Psoas muscle (tissue), 8 donors: ENCODE results near the gene FBXO10. TPM values are rescaled to one million over a fixed set of nuclear protein-coding genes. Genes with fewer than 3 reads are reported as not detected.

ENCODE experiments used
- ATAC-seq, 4 donors: fragments of 200-7000 bp; cut with Tn5 transposase; one replicate each; pipeline ENCODE4 v1.9.1; 2020; ENCODE audit warnings: moderate library complexity in 3 of 4, mild to moderate bottlenecking in 2 of 4
- DNase-seq, 2 donors: peaks; one replicate each; pipeline ENCODE4 v3.0.0-alpha.2; 2020
- H3K27ac ChIP-seq: fragments of 200-600 bp; one replicate; pipeline ENCODE4 v1.8.0; 2022
- H3K27me3 ChIP-seq, 3 donors: fragments of 200-600 bp in 1 of 3; one replicate each; pipeline versions ENCODE4 v1.6.1 to v1.8.0; 2013 to 2022; ENCODE audit warnings: low read length in 2 of 3, mild to moderate bottlenecking in 2 of 3, moderate library complexity in 1 of 3; ENCODE audit not compliant: insufficient read depth in 3 of 3
- H3K36me3 ChIP-seq, 2 donors: fragments of 200-600 bp in 1 of 2; one replicate each; pipeline versions ENCODE4 v1.6.1 to v1.8.0; 2013 to 2022; ENCODE audit warnings: low read depth in 1 of 2, mild to moderate bottlenecking in 1 of 2, moderate library complexity in 1 of 2; ENCODE audit not compliant: insufficient read depth in 1 of 2
- H3K4me1 ChIP-seq: fragments of 200-600 bp; one replicate; pipeline ENCODE4 v1.8.0; 2022
- H3K4me3 ChIP-seq: fragments of 200-600 bp; one replicate; pipeline ENCODE4 v1.8.0; 2022; ENCODE audit warnings: mild to moderate bottlenecking
- H3K9me3 ChIP-seq: fragments of 200-600 bp; one replicate; pipeline ENCODE4 v1.8.0; 2022
- CTCF ChIP-seq: fragments of 200-600 bp; IDR thresholded peaks from one replicate; pipeline ENCODE4 v1.8.0; 2022; ENCODE audit warnings: antibody characterized with exemption
- WGBS, 3 donors: extraction: QIAGEN DNeasy Blood & Tissue Kit; methylation state at CpG; one replicate each; pipeline versions ENCODE4 v1.1.6 to v1.1.7; 2013; 5-methylcytosine and 5-hydroxymethylcytosine counted together
- intact Hi-C, 2 donors: fragments of 100-400 bp; cut with DNase I; formaldehyde crosslinking; loops; one replicate each; pipeline versions ENCODE4 v1.11.0 to v1.14.2; 2022
- polyA plus RNA-seq, 3 donors: library from polyadenylated mRNA; stranded (reverse); fragments of 200-250 nt; gene quantifications; one replicate each; pipeline ENCODE4 v1.2.3, GENCODE V29; 2013
- total RNA-seq, 4 donors: library from RNA; stranded (reverse); fragmentation: NEBNext Ultra II Directional in 2 of 4; extraction: Animal tissue kit (Norgen Biotek cat#: 25700) in 2 of 4; gene quantifications; one replicate each; pipeline versions ENCODE4 v1.2.1 to v1.2.4, GENCODE V29; 2021 to 2023
- donor health status: healthy with polysubstance abuse.
- donor health status: DM: no; HTN: no; CAD: no; lungs with moderate emphysema.
- donor health status: Bipolar disorder and iron deficiency.
- donor health status: healthy.
- donor health status: DM: yes; HTN: yes; CAD: no.
- donor health status: DM: no; HTN: no; CAD: no.
- donor health status: DM: no; HTN: no; CAD: no.
- donor health status: DM: yes; HTN: yes; CAD: no.

Gene FBXO10
- total and polyA plus RNA-seq, 7 donors, result 12.1 to 90.4 (median 31.7) TPM

GRCh38 chr9:37592108-37592951 lies 16.1 kb upstream of the FBXO10 start, which contains the start of gene TOMM5:
Gene TOMM5 (minus strand): TSS chr9:37592597. CDS start chr9:37592532, 65 bp downstream.
- ATAC-seq, result peak; percentile 96 to 100 (median 98)
- no peaks in the 10 kb centered on the region for H3K9me3 ChIP-seq
- no peak for TF ChIP-seq CTCF
- WGBS, 3 donors, result 0 to 1% (median 1%) methylated on average over 69 to 72 of the region's 72 CpGs
- intact Hi-C loops, result loop anchor here in 1 of 2 donors (2.0 to 10.0 kb wide), 4 partner anchors 16 to 312 kb away; partner anchors contain the start of genes DCAF10, FBXO10 and SLC25A51
- peak within 1 kb of the TSS; percentile 95 for H3K4me3 ChIP-seq
- H3K36me3 ChIP-seq, result peaks cover 0 to 27% of the 10 kb centered on the region in 2 donors
- peak; percentile 94 to 97 for DNase-seq
- H3K27me3 ChIP-seq, result no peaks in the 10 kb centered on the region
- peak within 1 kb of the TSS; percentile 92 for H3K27ac ChIP-seq
- H3K4me1 ChIP-seq, result peaks cover 24% of the 10 kb centered on the region

GRCh38 chr9:37587521-37587920 lies 11.3 kb upstream of the FBXO10 start:
- H3K36me3 ChIP-seq, result peaks cover 12 to 71% of the 10 kb centered on the region in 2 donors
- intact Hi-C loops, result loop anchor here in 1 of 2 donors (10.0 kb wide), 1 partner anchor 197 kb away; the partner anchor contains the start of gene EXOSC3
- H3K4me3 ChIP-seq, result no peak overlapping the region
- WGBS, 3 donors, result 74 to 95% (median 89%) methylated on average over 4 of the region's 4 CpGs
- peaks cover 18% of the 10 kb centered on the region for H3K4me1 ChIP-seq
- H3K27me3 ChIP-seq, result no peaks in the 10 kb centered on the region
- DNase-seq (no peak), ATAC-seq (no peak)
- TF ChIP-seq CTCF, result no peak
- no peaks in the 10 kb centered on the region for H3K9me3 ChIP-seq
- H3K27ac ChIP-seq, result no peak overlapping the region

GRCh38 chr9:37583522-37584121 lies 7.4 kb upstream of the FBXO10 start:
- intact Hi-C loops, result loop anchor here (5.0 to 10.0 kb wide), 3 partner anchors 109 to 201 kb away; partner anchors contain the start of gene EXOSC3 (in 1 of the 2)
- no peak for TF ChIP-seq CTCF
- H3K27ac ChIP-seq, result no peak overlapping the region
- H3K27me3 ChIP-seq, result no peaks in the 10 kb centered on the region
- H3K36me3 ChIP-seq, result peaks cover 12 to 70% of the 10 kb centered on the region in 2 donors
- no peaks in the 10 kb centered on the region for H3K4me1 ChIP-seq
- WGBS, 3 donors, result 81 to 93% (median 86%) methylated on average over 3 of the region's 3 CpGs
- no peak for DNase-seq
- no peaks in the 10 kb centered on the region for H3K9me3 ChIP-seq
- H3K4me3 ChIP-seq, result no peak overlapping the region
- ATAC-seq, result no peak

GRCh38 chr9:37582548-37583157 lies 6.5 kb upstream of the FBXO10 start:
- H3K27ac ChIP-seq, result no peak overlapping the region
- no peaks in the 10 kb centered on the region for H3K9me3 ChIP-seq
- peaks cover 12 to 60% of the 10 kb centered on the region in 2 donors for H3K36me3 ChIP-seq
- peak; percentile 80 for TF ChIP-seq CTCF
- no peak overlapping the region for H3K4me3 ChIP-seq
- intact Hi-C loops, result loop anchor here (5.0 to 10.0 kb wide), 3 partner anchors 110 to 202 kb away; partner anchors contain the start of gene EXOSC3 (in 1 of the 2)
- no peaks in the 10 kb centered on the region for H3K4me1 ChIP-seq
- peak; percentile 68 to 85 (median 73) for ATAC-seq
- WGBS, 3 donors, result 72 to 74% (median 73%) methylated on average over 6 of the region's 6 CpGs
- no peak for DNase-seq
- no peaks in the 10 kb centered on the region for H3K27me3 ChIP-seq
